Natural killer cell treated with Interleukin-12 subunit alpha and Interleukin-12 subunit beta and Interleukin-15 and Interleukin-18, amount 100 ng/mL, for 72 hours (primary cell): ENCODE data around the gene PARD3. TPM values are rescaled to one million over a fixed set of nuclear protein-coding genes. Genes with fewer than 3 reads are reported as not detected.

Experiments
- ATAC-seq, 2 donors: fragments of 150-1000 bp; cut with Tn5 transposase in 1 of 2; sonication (Bioruptor Pico), chemical (Tn5 transposase) in 1 of 2; 2 replicates each; pipeline ENCODE4 v1.10.0; 2021
- DNase-seq: peaks from one replicate; pipeline ENCODE4 v3.0.0; 2022; ENCODE audit warnings: low spot score
- H3K27ac Mint-ChIP-seq, 2 donors: 1 replicate in 1 of 2; 2 replicates in 1 of 2; pipeline ENCODE4 v1.8.0; 2022; ENCODE audit warnings: mixed read lengths in 2 of 2, mild to moderate bottlenecking in 1 of 2, moderate library complexity in 1 of 2
- H3K27me3 Mint-ChIP-seq, 2 donors: 1 replicate in 1 of 2; 2 replicates in 1 of 2; pipeline ENCODE4 v1.8.0; 2022; ENCODE audit warnings: mixed read lengths in 2 of 2
- H3K36me3 Mint-ChIP-seq: one replicate; pipeline ENCODE4 v1.8.0; 2022; ENCODE audit warnings: mixed read lengths
- H3K4me1 Mint-ChIP-seq, 2 donors: 1 replicate in 1 of 2; 2 replicates in 1 of 2; pipeline ENCODE4 v1.8.0; 2022; ENCODE audit warnings: low read depth in 2 of 2, mixed read lengths in 2 of 2, mild to moderate bottlenecking in 1 of 2
- H3K4me3 Mint-ChIP-seq: one replicate; pipeline ENCODE4 v1.8.0; 2022; ENCODE audit warnings: mixed read lengths
- H3K9me3 Mint-ChIP-seq: 2 replicates; pipeline ENCODE4 v1.8.0; 2022; ENCODE audit warnings: mixed read lengths
- total RNA-seq, 2 donors: library from RNA; stranded (reverse); gene quantifications; one replicate each; pipeline ENCODE4 v1.2.3, GENCODE V29; 2022

The PARD3 gene
- total RNA-seq, 2 donors from 2014 or later = 0.56 TPM; not detected in 1

DNA sequence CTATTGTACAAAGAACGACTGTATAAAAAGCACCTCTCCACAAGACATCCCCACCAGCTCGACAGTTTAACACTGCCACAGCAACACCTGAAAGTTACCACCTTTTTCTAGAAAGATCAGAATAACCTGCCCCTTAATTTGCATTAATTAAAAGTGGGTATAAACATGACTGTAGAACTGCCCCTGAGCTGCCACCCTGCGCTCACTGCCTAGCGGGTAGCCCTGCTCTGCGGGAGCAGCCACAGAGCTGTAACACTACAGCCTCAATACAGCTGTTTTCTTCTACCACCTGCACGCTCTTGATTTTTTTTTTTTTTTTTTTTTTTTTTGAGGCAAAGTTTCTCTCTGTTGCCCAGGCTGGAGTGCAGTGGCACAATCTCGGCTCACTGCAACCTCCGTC lies 140.9 kb downstream of the PARD3 start:
- no peaks in the 10 kb centered on the region for H3K36me3 Mint-ChIP-seq

DNA sequence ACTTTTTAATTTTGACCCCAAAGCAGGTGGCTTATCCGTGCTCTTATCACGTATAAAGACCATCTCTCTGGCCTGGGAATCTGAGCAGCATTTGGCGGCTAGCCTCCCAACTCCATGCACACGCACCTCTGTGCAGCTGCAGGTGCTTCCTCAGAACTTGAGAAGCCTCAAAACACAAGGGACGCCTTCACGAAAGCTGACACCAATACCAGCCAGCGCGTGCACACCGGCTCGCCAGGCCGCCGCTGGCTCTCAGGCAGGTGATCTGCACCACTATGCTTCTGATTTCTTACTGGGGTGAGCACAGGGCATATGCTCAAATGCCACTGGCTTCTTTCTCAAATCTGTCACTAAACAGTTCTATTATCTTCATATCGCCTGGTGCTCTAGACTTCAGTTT lies 145.0 kb downstream of the PARD3 start:
- DNase-seq = no peak
- Mint-ChIP-seq H3K36me3 (no peaks in the 10 kb centered on the region), H3K4me3 (no peak overlapping the region), H3K9me3 (no peaks in the 10 kb centered on the region), H3K4me1 (no peaks in the 10 kb centered on the region), H3K27me3 (peaks cover 16 to 23% of the 10 kb centered on the region in 2 donors), H3K27ac (no peak overlapping the region)
- no peak for ATAC-seq

More for the DNA sequence above, 140.9 kb downstream of the PARD3 start:
- DNase-seq = no peak
- Mint-ChIP-seq H3K27me3 (peaks cover 13 to 30% of the 10 kb centered on the region in 2 donors), H3K4me3 (no peak overlapping the region), H3K27ac (no peak overlapping the region), H3K9me3 (no peaks in the 10 kb centered on the region), H3K4me1 (no peaks in the 10 kb centered on the region)
- ATAC-seq = no peak

GRCh38 chr10:34669079-34669478 lies 146.0 kb downstream of the PARD3 start:
- DNase-seq (no peak), ATAC-seq (no peak)
- Mint-ChIP-seq H3K4me3 (no peak overlapping the region), H3K27me3 (peaks cover 16 to 20% of the 10 kb centered on the region in 2 donors), H3K4me1 (no peaks in the 10 kb centered on the region), H3K27ac (no peak overlapping the region), H3K36me3 (no peaks in the 10 kb centered on the region), H3K9me3 (no peaks in the 10 kb centered on the region)

DNA sequence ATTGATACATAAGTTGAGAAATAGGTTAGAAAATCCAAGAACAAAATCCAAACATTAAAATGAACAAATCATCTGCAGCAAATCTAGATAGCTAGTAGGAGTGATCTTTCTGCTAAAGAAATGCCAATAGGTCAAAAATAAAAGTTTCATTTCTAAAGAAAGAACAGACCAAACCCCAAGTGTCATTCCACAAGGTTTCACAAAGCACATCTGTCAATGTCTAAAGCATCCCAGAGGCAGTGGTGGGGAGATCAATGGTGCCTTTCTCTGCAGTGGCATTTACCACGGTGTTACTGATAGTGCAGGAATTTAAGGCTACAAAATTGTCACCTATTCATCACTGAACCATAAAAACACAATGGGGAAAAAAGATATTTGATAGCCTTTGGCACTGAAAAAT lies 147.9 kb downstream of the PARD3 start:
- Mint-ChIP-seq H3K27ac (no peak overlapping the region), H3K4me1 (no peaks in the 10 kb centered on the region), H3K36me3 (no peaks in the 10 kb centered on the region), H3K27me3 (peaks cover 8 to 13% of the 10 kb centered on the region in 2 donors), H3K4me3 (no peak overlapping the region), H3K9me3 (no peaks in the 10 kb centered on the region)
- DNase-seq (no peak), ATAC-seq (no peak)

- H3K27me3 Mint-ChIP-seq = peaks cover 8 to 13% of the 10 kb centered on the region in 2 donors
These were observed 148.9 kb downstream of the PARD3 start for GRCh38 chr10:34666008-34666704.

GRCh38 chr10:34664706-34665105 lies 150.4 kb downstream of the PARD3 start:
- Mint-ChIP-seq H3K27me3 (peaks cover 8 to 15% of the 10 kb centered on the region in 2 donors), H3K4me1 (no peaks in the 10 kb centered on the region), H3K27ac (no peak overlapping the region), H3K9me3 (no peaks in the 10 kb centered on the region), H3K4me3 (no peak overlapping the region), H3K36me3 (no peaks in the 10 kb centered on the region)
- DNase-seq (no peak), ATAC-seq (no peak)

More at GRCh38 chr10:34666008-34666704, 148.9 kb downstream of the PARD3 start:
- H3K27ac Mint-ChIP-seq = no peak overlapping the region
- no peak for ATAC-seq
- no peaks in the 10 kb centered on the region for H3K9me3 Mint-ChIP-seq
- H3K4me3 Mint-ChIP-seq = no peak overlapping the region
- no peaks in the 10 kb centered on the region for H3K4me1 Mint-ChIP-seq
- DNase-seq = no peak
- no peaks in the 10 kb centered on the region for H3K36me3 Mint-ChIP-seq

DNA sequence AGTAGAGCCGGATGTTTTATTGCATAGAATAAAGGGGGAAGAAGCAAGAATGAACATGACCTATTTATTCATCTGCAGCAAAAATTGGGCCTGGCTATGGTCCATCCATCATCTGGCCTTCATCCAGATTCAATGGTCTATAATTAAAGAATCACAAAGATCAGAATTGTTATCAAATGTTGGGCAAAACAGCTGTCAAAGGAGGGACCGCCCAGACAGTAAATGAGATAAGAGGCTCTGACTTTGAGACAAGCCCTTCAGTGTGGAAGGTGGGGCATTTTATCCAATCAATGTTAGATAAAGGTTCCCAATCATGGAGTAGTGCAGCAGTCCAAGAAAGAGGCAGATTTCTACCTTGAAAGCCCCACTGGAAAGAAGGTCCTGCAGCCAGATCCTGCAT lies 153.5 kb downstream of the PARD3 start:
- peaks cover 6 to 8% of the 10 kb centered on the region in 2 donors for H3K27me3 Mint-ChIP-seq
- H3K4me1 Mint-ChIP-seq = no peaks in the 10 kb centered on the region
- ATAC-seq (no peak), DNase-seq (no peak)
- no peaks in the 10 kb centered on the region for H3K36me3 Mint-ChIP-seq
- no peak overlapping the region for H3K4me3 Mint-ChIP-seq
- no peaks in the 10 kb centered on the region for H3K9me3 Mint-ChIP-seq
- H3K27ac Mint-ChIP-seq = no peak overlapping the region

- DNase-seq = no peak
- no peak for ATAC-seq
- Mint-ChIP-seq H3K27me3 (peaks cover 10 to 14% of the 10 kb centered on the region in 2 donors), H3K4me3 (no peak overlapping the region), H3K9me3 (no peaks in the 10 kb centered on the region), H3K36me3 (no peaks in the 10 kb centered on the region), H3K4me1 (no peaks in the 10 kb centered on the region), H3K27ac (no peak overlapping the region)
These were observed 156.2 kb downstream of the PARD3 start for GRCh38 chr10:34658934-34659333.

GRCh38 chr10:34656661-34657060 lies 158.4 kb downstream of the PARD3 start:
- peaks cover 21 to 22% of the 10 kb centered on the region in 2 donors for H3K27me3 Mint-ChIP-seq
- H3K4me3 Mint-ChIP-seq = no peak overlapping the region
- DNase-seq (no peak), ATAC-seq (no peak)
- H3K36me3 Mint-ChIP-seq = no peaks in the 10 kb centered on the region
- H3K9me3 Mint-ChIP-seq = no peaks in the 10 kb centered on the region
- H3K27ac Mint-ChIP-seq = no peak overlapping the region
- H3K4me1 Mint-ChIP-seq = no peaks in the 10 kb centered on the region

DNA sequence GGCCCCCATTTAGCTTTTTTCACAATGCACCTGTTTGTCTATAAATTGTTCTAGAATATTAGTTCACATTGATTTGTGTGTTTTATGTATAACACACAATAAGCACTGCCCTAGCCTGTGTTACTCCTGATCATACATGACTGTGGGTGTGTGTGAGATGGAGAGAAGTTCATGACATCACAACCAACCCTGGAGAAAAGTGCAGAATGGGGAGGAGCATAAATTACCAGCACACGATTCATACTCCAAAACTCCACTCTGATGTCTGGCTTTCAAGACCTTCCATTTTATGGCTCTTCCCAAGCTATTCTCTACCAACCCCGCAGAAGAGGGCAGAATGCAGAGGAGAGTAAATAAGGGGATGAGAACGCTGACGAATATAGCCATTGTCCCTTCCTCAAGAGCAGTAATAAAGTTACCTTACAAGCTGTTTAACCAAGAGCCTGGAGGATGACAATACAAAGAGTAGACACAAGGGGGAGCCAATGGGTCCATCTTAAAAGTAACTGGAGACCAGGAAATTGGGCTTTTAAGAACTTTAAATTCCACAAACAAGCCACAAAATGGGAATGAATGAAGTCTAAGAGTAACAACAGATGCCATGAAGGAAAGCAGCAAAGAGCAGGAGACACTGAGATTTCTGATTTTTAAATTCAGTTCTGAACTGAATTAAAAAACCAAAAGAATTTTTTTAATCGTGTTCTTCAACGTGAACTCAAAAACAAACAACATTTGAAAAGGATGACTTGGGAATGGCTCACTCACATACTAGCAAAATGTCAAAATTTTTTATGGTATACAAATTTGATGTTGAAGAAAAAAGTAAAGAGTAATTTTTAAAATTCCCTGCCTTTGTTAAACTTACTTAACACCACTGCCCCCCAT lies 159.6 kb downstream of the PARD3 start:
- no peaks in the 10 kb centered on the region for H3K4me1 Mint-ChIP-seq
- H3K9me3 Mint-ChIP-seq = no peaks in the 10 kb centered on the region
- H3K27me3 Mint-ChIP-seq = peaks cover 22 to 23% of the 10 kb centered on the region in 2 donors
- H3K27ac Mint-ChIP-seq = no peak overlapping the region
- DNase-seq (no peak), ATAC-seq (no peak)
- H3K36me3 Mint-ChIP-seq = no peaks in the 10 kb centered on the region
- no peak overlapping the region for H3K4me3 Mint-ChIP-seq

DNA sequence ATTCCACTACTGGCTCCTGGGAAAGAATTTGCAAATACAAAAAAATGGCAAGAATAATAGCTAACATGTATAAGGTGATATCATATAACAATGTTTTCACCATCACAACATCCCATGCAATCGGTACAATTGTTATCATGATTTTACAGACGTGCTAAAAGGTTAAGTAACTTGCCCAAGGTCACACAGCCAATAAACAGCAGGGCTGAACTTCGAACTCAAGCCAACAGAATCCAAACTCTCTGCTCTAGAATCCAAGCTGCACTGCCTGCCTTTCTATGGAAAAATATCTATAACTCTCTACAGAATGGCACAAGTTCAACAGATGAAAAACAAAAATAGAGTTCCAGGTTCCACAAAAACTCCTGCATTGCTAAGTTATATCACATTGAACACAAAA lies 160.9 kb downstream of the PARD3 start:
- DNase-seq = no peak
- H3K36me3 Mint-ChIP-seq = no peaks in the 10 kb centered on the region
- H3K4me3 Mint-ChIP-seq = no peak overlapping the region

DNA sequence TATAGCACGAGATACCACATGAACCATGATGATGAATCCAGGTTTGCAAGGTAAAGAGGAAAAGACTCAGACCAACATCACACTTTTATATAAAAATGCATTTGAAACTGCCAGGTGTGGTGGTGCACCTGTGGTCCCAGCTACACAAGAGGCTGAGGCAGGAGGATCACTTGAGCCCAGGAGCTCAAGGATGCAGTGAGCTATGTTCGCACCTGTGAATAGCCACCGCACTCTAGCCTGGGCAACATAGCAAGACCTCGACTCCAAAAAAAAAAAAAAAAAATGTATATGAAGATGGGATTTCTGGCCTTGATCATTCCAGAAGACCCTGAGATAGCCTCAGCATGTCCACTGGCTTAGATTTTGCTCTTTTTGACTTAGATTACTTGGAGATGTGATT lies 161.6 kb downstream of the PARD3 start:
- peaks cover 19 to 28% of the 10 kb centered on the region in 2 donors for H3K27me3 Mint-ChIP-seq
- H3K4me3 Mint-ChIP-seq = no peak overlapping the region
- no peak for ATAC-seq
- DNase-seq = no peak
- no peaks in the 10 kb centered on the region for H3K4me1 Mint-ChIP-seq
- no peaks in the 10 kb centered on the region for H3K36me3 Mint-ChIP-seq
- H3K27ac Mint-ChIP-seq = no peak overlapping the region
- H3K9me3 Mint-ChIP-seq = no peaks in the 10 kb centered on the region

More for the DNA sequence above, 160.9 kb downstream of the PARD3 start:
- H3K4me1 Mint-ChIP-seq = no peaks in the 10 kb centered on the region
- H3K27me3 Mint-ChIP-seq = peaks cover 19 to 28% of the 10 kb centered on the region in 2 donors
- H3K9me3 Mint-ChIP-seq = no peaks in the 10 kb centered on the region
- no peak overlapping the region for H3K27ac Mint-ChIP-seq
- ATAC-seq = no peak

- DNase-seq (no peak), ATAC-seq (no peak)
- H3K4me1 Mint-ChIP-seq = no peaks in the 10 kb centered on the region
- no peak overlapping the region for H3K4me3 Mint-ChIP-seq
- H3K27me3 Mint-ChIP-seq = peaks cover 19 to 34% of the 10 kb centered on the region in 2 donors
- no peaks in the 10 kb centered on the region for H3K36me3 Mint-ChIP-seq
- H3K9me3 Mint-ChIP-seq = no peaks in the 10 kb centered on the region
- H3K27ac Mint-ChIP-seq = no peak overlapping the region
These were observed 163.5 kb downstream of the PARD3 start for GRCh38 chr10:34651416-34652195.
